Ascending aorta (tissue), 2 donors: ENCODE results near the gene AUTS2. TPM values are rescaled to one million over a fixed set of nuclear protein-coding genes. Genes with fewer than 3 reads are reported as not detected.
A peak's percentile ranks its signal among the peaks of the same experiment; 100 is the strongest.
"Not testable (repeated sequence)": the region's sequence is repeated elsewhere in the genome, so short reads cannot be mapped to it uniquely, and the experiment has no call there.

Experiments
- DNase-seq, 2 donors: peaks; one replicate each; pipeline ENCODE4 v3.0.0-alpha.2; 2019; ENCODE audit warnings: low spot score in 2 of 2
- H3K27ac ChIP-seq, 2 donors: fragments of 200-600 bp; sonication (generic); one replicate each; pipeline ENCODE4 v1.5.1; 2016 to 2017; ENCODE audit warnings: mild to moderate bottlenecking in 1 of 2
- H3K27me3 ChIP-seq: fragments of 200-600 bp; sonication (generic); one replicate; pipeline ENCODE4 v1.5.1; 2017
- H3K36me3 ChIP-seq, 2 donors: fragments of 200-600 bp; sonication (generic); one replicate each; pipeline ENCODE4 v1.5.1; 2016
- H3K4me1 ChIP-seq, 2 donors: fragments of 200-600 bp; sonication (generic); one replicate each; pipeline ENCODE4 v1.5.1; 2016 to 2017; ENCODE audit warnings: mild to moderate bottlenecking in 1 of 2
- H3K4me3 ChIP-seq, 2 donors: fragments of 200-600 bp; sonication (generic); one replicate each; pipeline ENCODE4 v1.5.1; 2016 to 2017; ENCODE audit warnings: mild to moderate bottlenecking in 1 of 2
- H3K9me3 ChIP-seq, 2 donors: fragments of 200-600 bp; sonication (generic); one replicate each; pipeline ENCODE4 v1.5.1; 2016
- CTCF ChIP-seq, 3 experiments: fragments of 200-600 bp in 2 of 3; fragments of 450-650 bp in 1 of 3; sonication (generic) in 2 of 3; IDR thresholded peaks; one replicate each; pipeline ENCODE4 v1.5.1; 2016 to 2019; ENCODE audit warnings: antibody characterized with exemption in 3 of 3, mild to moderate bottlenecking in 1 of 3, moderate library complexity in 1 of 3
- intact Hi-C: fragments of 100-400 bp; cut with DNase I; formaldehyde crosslinking; loops from one replicate; pipeline ENCODE4 v1.15.1; 2023
- total RNA-seq: library from RNA; depleted of rRNA; stranded (reverse); fragments of >200 nt; gene quantifications from one replicate; pipeline ENCODE4 v1.1.0, GENCODE V29; 2016

AUTS2 gene
- total RNA-seq, 1 donor from 2014 or later, result 90.4 TPM

- intact Hi-C loops, result no loop called here
- TF ChIP-seq CTCF (IDR thresholded peaks at IDR 0.05), result no peak
- Histone ChIP-seq H3K27ac (no peak overlapping the region), H3K27me3 (no peaks in the 10 kb centered on the region), H3K4me3 (no peak overlapping the region), H3K36me3 (no peaks in the 10 kb centered on the region), H3K9me3 (no peaks in the 10 kb centered on the region), H3K4me1 (peaks cover 0 to 12% of the 10 kb centered on the region in 2 donors)
- peak in 1 of 2 donors; percentile 63 for DNase-seq
Observed at GRCh38 chr7:69782917-69783684, 184.8 kb downstream of the AUTS2 start.

- intact Hi-C loops, H3K4me3 ChIP-seq, DNase-seq, H3K9me3 ChIP-seq, H3K36me3 ChIP-seq, H3K27me3 ChIP-seq, H3K27ac ChIP-seq: not testable (repeated sequence)
- H3K4me1 ChIP-seq, result peaks cover 0 to 12% of the 10 kb centered on the region in 2 donors
Observed at GRCh38 chr7:69786130-69786529, 187.9 kb downstream of the AUTS2 start.

- DNase-seq, result no peak
- intact Hi-C loops, result no loop called here
- Histone ChIP-seq H3K27me3 (no peaks in the 10 kb centered on the region), H3K4me3 (no peak overlapping the region), H3K27ac (no peak overlapping the region), H3K9me3 (no peaks in the 10 kb centered on the region), H3K4me1 (peaks cover 0 to 10% of the 10 kb centered on the region in 2 donors), H3K36me3 (no peaks in the 10 kb centered on the region)
- TF ChIP-seq CTCF (IDR thresholded peaks at IDR 0.05), result no peak
Observed at GRCh38 chr7:69786730-69787395, 188.6 kb downstream of the AUTS2 start.

GRCh38 chr7:69787736-69788431 lies 189.6 kb downstream of the AUTS2 start:
- Histone ChIP-seq H3K27me3 (no peaks in the 10 kb centered on the region), H3K4me3 (no peak overlapping the region), H3K36me3 (no peaks in the 10 kb centered on the region), H3K27ac (no peak overlapping the region), H3K9me3 (no peaks in the 10 kb centered on the region), H3K4me1 (peaks cover 0 to 10% of the 10 kb centered on the region in 2 donors)
- TF ChIP-seq CTCF (IDR thresholded peaks at IDR 0.05), result no peak
- no peak for DNase-seq
- intact Hi-C loops, result no loop called here

- Histone ChIP-seq H3K27me3 (no peaks in the 10 kb centered on the region), H3K4me1 (no peaks in the 10 kb centered on the region), H3K27ac (no peak overlapping the region), H3K4me3 (no peak overlapping the region), H3K9me3 (no peaks in the 10 kb centered on the region), H3K36me3 (no peaks in the 10 kb centered on the region)
- TF ChIP-seq CTCF (IDR thresholded peaks at IDR 0.05), result no peak
- intact Hi-C loops, result no loop called here
- DNase-seq, result no peak
Observed at GRCh38 chr7:69789563-69789962, 191.3 kb downstream of the AUTS2 start.
